ENCODE measurements around the gene MTM1.

The MTM1 gene

GRCh38 chrX:150540965-150541364 lies 27.5 kb upstream of the MTM1 start:
- Histone ChIP-seq H3K4me2 (ENCODE audit: low read length) (no peak overlapping the region), H3K4me3 (ENCODE audit: low read length) (no peak overlapping the region), H3K27ac (ENCODE audit: low read length) (no peak overlapping the region), H4K20me1 (ENCODE audit: insufficient read depth, low read length) (no peaks in the 10 kb centered on the region), H3K4me1 (ENCODE audit: low read length) (peaks cover 31% of the 10 kb centered on the region), H3K79me2 (ENCODE audit: low read length) (no peaks in the 10 kb centered on the region), H3K9me3 (ENCODE audit: insufficient read depth, low read length) (no peaks in the 10 kb centered on the region), H2AFZ (ENCODE audit: low read depth, low read length) (no peak overlapping the region), H3K9ac (ENCODE audit: low read length) (no peak overlapping the region), H3K36me3 (replicated peaks; ENCODE audit: low read depth, low read length) (no peaks in the 10 kb centered on the region), H3K27me3 (ENCODE audit: low read depth, low read length) (no peaks in the 10 kb centered on the region)
- TF ChIP-seq CTCF (IDR thresholded peaks at IDR 0.05; ENCODE audit: low read depth, low read length): no peak
- no peak for TF ChIP-seq EZH2phosphoT487 (IDR thresholded peaks at IDR 0.05; ENCODE audit: low read depth)

GRCh38 chrX:150542846-150543229 lies 25.6 kb upstream of the MTM1 start:
- Histone ChIP-seq H3K79me2 (ENCODE audit: low read length) (no peaks in the 10 kb centered on the region), H3K4me3 (ENCODE audit: low read length) (peak overlapping the region; percentile 58), H3K27me3 (ENCODE audit: low read depth, low read length) (no peaks in the 10 kb centered on the region), H3K36me3 (replicated peaks; ENCODE audit: low read depth, low read length) (no peaks in the 10 kb centered on the region), H3K27ac (ENCODE audit: low read length) (peak overlapping the region; percentile 88), H4K20me1 (ENCODE audit: insufficient read depth, low read length) (no peaks in the 10 kb centered on the region), H3K9me3 (ENCODE audit: insufficient read depth, low read length) (no peaks in the 10 kb centered on the region), H2AFZ (ENCODE audit: low read depth, low read length) (no peak overlapping the region), H3K9ac (ENCODE audit: low read length) (peak overlapping the region; percentile 65), H3K4me2 (ENCODE audit: low read length) (peak overlapping the region; percentile 85), H3K4me1 (ENCODE audit: low read length) (peaks cover 42% of the 10 kb centered on the region)
- TF ChIP-seq CTCF (IDR thresholded peaks at IDR 0.05; ENCODE audit: low read depth, low read length) (no peak), EZH2phosphoT487 (IDR thresholded peaks at IDR 0.05; ENCODE audit: low read depth) (no peak)

GRCh38 chrX:150543230-150544155 lies 24.9 kb upstream of the MTM1 start:
- TF ChIP-seq CTCF (IDR thresholded peaks at IDR 0.05; ENCODE audit: low read depth, low read length) (no peak), EZH2phosphoT487 (IDR thresholded peaks at IDR 0.05; ENCODE audit: low read depth) (no peak)
- Histone ChIP-seq H2AFZ (ENCODE audit: low read depth, low read length) (no peak overlapping the region), H3K4me2 (ENCODE audit: low read length) (peak overlapping the region; percentile 85), H3K27ac (ENCODE audit: low read length) (peak overlapping the region; percentile 88), H3K79me2 (ENCODE audit: low read length) (no peaks in the 10 kb centered on the region), H4K20me1 (ENCODE audit: insufficient read depth, low read length) (no peaks in the 10 kb centered on the region), H3K4me3 (ENCODE audit: low read length) (peak overlapping the region; percentile 58), H3K27me3 (ENCODE audit: low read depth, low read length) (no peaks in the 10 kb centered on the region), H3K36me3 (replicated peaks; ENCODE audit: low read depth, low read length) (no peaks in the 10 kb centered on the region), H3K4me1 (ENCODE audit: low read length) (peaks cover 45% of the 10 kb centered on the region), H3K9ac (ENCODE audit: low read length) (peak overlapping the region; percentile 65), H3K9me3 (ENCODE audit: insufficient read depth, low read length) (no peaks in the 10 kb centered on the region)

- peak overlapping the region; percentile 88 for H3K27ac ChIP-seq (ENCODE audit: low read length)
- peaks cover 45% of the 10 kb centered on the region for H3K4me1 ChIP-seq (ENCODE audit: low read length)
- H3K27me3 ChIP-seq (ENCODE audit: low read depth, low read length): no peaks in the 10 kb centered on the region
- H3K79me2 ChIP-seq (ENCODE audit: low read length): no peaks in the 10 kb centered on the region
- H3K4me3 ChIP-seq (ENCODE audit: low read length): no peak overlapping the region
- no peak overlapping the region for H2AFZ ChIP-seq (ENCODE audit: low read depth, low read length)
- peak overlapping the region; percentile 65; the same call in 1 of the 2 replicates for H3K9ac ChIP-seq (ENCODE audit: low read length)
- no peak for TF ChIP-seq EZH2phosphoT487 (IDR thresholded peaks at IDR 0.05; ENCODE audit: low read depth)
- peak; percentile 49 for TF ChIP-seq CTCF (IDR thresholded peaks at IDR 0.05; ENCODE audit: low read depth, low read length)
- H3K36me3 ChIP-seq (replicated peaks; ENCODE audit: low read depth, low read length): no peaks in the 10 kb centered on the region
- H4K20me1 ChIP-seq (ENCODE audit: insufficient read depth, low read length): no peaks in the 10 kb centered on the region
- peak overlapping the region; percentile 85 for H3K4me2 ChIP-seq (ENCODE audit: low read length)
- H3K9me3 ChIP-seq (ENCODE audit: insufficient read depth, low read length): no peaks in the 10 kb centered on the region
Measured at GRCh38 chrX:150544222-150544787, 24.1 kb upstream of the MTM1 start.

Measured in OCI-LY3 (cell line).